Urothelium cell line (cell line): ENCODE results near the gene PNPLA8.
"Not testable (repeated sequence)": the region's sequence is repeated elsewhere in the genome, so short reads cannot be mapped to it uniquely, and the experiment has no call there.

Experiments
- DNase-seq: peaks from one replicate; pipeline ENCODE4 v3.0.0; 2011; ENCODE audit warnings: low spot score, mixed read lengths
- FAIRE-seq: peaks from 2 replicates; lab custom pipeline; 2011; peaks lifted over from hg19 to GRCh38; lab: Jason Lieb, UNC

PNPLA8 gene

GRCh38 chr7:108529341-108529740 is 3.4 kb upstream of the PNPLA8 start:
- DNase-seq (no peak), FAIRE-seq (no peak)

- no peak for FAIRE-seq
- no peak for DNase-seq
These were observed 2.3 kb upstream of the PNPLA8 start for GRCh38 chr7:108528183-108528712.

- no peak for FAIRE-seq
These were observed 758 bp upstream of the PNPLA8 start for GRCh38 chr7:108526768-108527017.

GRCh38 chr7:108525327-108525984 is 479 bp downstream of the PNPLA8 start:
- FAIRE-seq = peak; percentile 5
- peak; percentile 92 for DNase-seq

More at GRCh38 chr7:108526768-108527017, 758 bp upstream of the PNPLA8 start:
- DNase-seq = no peak

- DNase-seq (no peak), FAIRE-seq (no peak)
These were observed 3.2 kb downstream of the PNPLA8 start for GRCh38 chr7:108522780-108523179.

GRCh38 chr7:108517951-108518350 is 8.0 kb downstream of the PNPLA8 start:
- no peak for DNase-seq
- FAIRE-seq = peak; percentile 48

- DNase-seq (no peak), FAIRE-seq (no peak)
These were observed 10.3 kb downstream of the PNPLA8 start for GRCh38 chr7:108515630-108516029.

- FAIRE-seq (no peak), DNase-seq (no peak)
These were observed 10.9 kb downstream of the PNPLA8 start for GRCh38 chr7:108515013-108515412.

GRCh38 chr7:108511939-108512338 is 14.0 kb downstream of the PNPLA8 start:
- no peak for FAIRE-seq
- DNase-seq = no peak

- not testable (repeated sequence) for FAIRE-seq, DNase-seq
These were observed 21.4 kb downstream of the PNPLA8 start for GRCh38 chr7:108504576-108504975.

- DNase-seq = no peak
- no peak for FAIRE-seq
These were observed 22.6 kb downstream of the PNPLA8 start for GRCh38 chr7:108503112-108504026.

GRCh38 chr7:108499566-108499965 is 26.4 kb downstream of the PNPLA8 start:
- DNase-seq (no peak), FAIRE-seq (no peak)

- FAIRE-seq (no peak), DNase-seq (no peak)
These were observed 27.5 kb downstream of the PNPLA8 start for GRCh38 chr7:108498481-108498880.

GRCh38 chr7:108497082-108497725 is 28.7 kb downstream of the PNPLA8 start:
- DNase-seq (peak; percentile 42), FAIRE-seq (peak; percentile 85)

GRCh38 chr7:108492742-108493141 is 33.2 kb downstream of the PNPLA8 start:
- no peak for DNase-seq

GRCh38 chr7:108488768-108489538 is 37.0 kb downstream of the PNPLA8 start:
- DNase-seq (no peak), FAIRE-seq (no peak)

More at GRCh38 chr7:108492742-108493141, 33.2 kb downstream of the PNPLA8 start:
- FAIRE-seq = no peak

GRCh38 chr7:108487646-108488045 is 38.3 kb downstream of the PNPLA8 start:
- no peak for DNase-seq
- FAIRE-seq = no peak

GRCh38 chr7:108486291-108486966 is 39.5 kb downstream of the PNPLA8 start:
- no peak for FAIRE-seq

GRCh38 chr7:108484137-108484536 is 41.8 kb downstream of the PNPLA8 start:
- DNase-seq (no peak), FAIRE-seq (no peak)

More at GRCh38 chr7:108486291-108486966, 39.5 kb downstream of the PNPLA8 start:
- no peak for DNase-seq

GRCh38 chr7:108480311-108480710 is 45.6 kb downstream of the PNPLA8 start:
- DNase-seq (no peak), FAIRE-seq (no peak)
